DMS79 treated with DMSO at 0.1 percent for 48 hours (cell line): ENCODE measurements around the gene TENM4.
A peak's percentile ranks its signal among the peaks of the same experiment; 100 is the strongest.

ENCODE experiments used
- DNase-seq: peaks from one replicate; lab custom pipeline; 2025; lab: John Stamatoyannopoulos, UW

TENM4 gene

DNA sequence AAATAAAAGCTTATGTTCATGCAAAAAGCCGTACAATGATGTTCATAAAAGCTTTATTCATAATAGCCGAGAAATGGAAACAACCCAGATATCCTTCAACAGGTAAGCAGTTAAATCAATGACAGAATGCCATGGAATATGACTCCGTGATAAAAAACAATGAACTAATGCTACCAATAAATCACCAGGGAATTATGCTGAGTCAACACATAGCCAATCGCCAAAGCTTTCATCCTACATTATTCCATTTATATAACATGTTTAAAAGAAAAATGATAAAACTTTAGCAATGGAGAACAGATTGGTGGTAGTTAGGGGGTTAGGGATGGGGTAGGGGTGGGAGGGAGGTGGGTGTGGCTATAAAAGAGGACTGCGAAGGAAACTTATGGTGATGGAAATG, 356.4 kb downstream of the TENM4 start:
- no peak for DNase-seq

DNA sequence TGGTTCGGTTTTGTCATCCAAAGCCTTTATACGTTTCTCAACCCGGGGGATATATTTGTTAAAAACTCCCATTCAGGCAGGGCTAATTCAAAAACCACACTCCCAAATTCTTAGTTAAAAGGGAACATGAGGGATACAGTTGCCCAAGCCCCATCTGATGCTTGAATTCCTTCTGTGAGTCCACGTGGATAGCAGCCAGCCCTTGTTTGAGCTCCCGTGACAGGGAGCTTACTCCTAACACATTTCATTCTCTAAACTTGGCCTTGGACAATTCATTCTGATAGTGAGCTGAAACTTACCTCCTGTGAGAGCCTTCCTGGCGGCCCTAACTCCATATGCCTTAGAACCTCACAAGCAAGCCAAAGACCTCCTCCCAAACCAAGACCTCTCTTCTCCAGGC, 357.5 kb downstream of the TENM4 start:
- no peak for DNase-seq

DNA sequence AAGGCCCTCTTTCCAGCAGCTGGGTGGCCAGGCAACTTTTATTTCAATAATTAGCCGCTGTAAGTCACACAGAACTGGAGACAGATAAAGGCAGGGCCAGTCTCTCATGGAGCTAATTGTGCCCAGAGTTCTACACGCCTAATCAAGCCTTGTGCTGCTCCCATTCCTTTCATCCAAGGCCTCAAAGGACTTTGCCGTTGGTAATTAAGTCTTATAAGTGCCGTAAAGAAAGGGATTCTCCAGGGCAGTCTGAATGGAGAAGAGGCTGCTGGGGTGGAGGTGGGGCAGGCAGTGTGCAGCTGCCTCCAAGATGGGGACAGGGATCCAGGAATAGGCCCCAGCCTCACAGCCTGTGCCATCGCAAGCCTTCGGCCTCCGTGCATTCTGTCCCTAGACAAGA, 357.9 kb downstream of the TENM4 start:
- DNase-seq, result no peak

- no peak for DNase-seq
These were observed 358.6 kb downstream of the TENM4 start for GRCh38 chr11:79082280-79082679.

DNA sequence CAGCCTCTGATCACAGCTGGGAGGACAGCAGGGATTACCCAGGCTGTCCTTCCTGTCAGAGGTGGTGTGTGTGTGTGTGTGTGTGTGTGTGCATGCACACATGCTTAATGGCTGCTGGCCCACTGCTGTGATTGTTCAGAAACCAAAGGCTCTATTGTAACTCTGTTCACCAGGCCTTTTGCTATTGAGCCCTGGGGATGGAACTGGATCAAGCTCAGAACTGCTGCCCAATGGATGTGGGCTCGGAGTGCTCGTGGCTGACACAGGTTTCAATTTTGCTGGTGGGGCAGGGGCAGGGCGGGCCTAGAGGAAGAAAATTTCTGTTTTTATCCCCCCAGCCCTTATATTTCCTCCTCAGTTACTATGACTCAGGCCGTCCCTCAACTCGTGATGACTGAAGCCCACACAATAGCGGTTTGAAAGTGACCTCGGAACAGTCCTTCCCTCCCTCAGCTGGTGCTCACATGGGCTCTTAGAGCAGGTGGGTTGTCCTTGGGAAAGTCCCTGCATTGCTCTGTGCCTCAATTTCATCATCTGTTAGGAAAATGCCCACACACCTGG, 359.3 kb downstream of the TENM4 start:
- no peak for DNase-seq

GRCh38 chr11:79080551-79080950, 360.3 kb downstream of the TENM4 start:
- DNase-seq, result no peak

DNA sequence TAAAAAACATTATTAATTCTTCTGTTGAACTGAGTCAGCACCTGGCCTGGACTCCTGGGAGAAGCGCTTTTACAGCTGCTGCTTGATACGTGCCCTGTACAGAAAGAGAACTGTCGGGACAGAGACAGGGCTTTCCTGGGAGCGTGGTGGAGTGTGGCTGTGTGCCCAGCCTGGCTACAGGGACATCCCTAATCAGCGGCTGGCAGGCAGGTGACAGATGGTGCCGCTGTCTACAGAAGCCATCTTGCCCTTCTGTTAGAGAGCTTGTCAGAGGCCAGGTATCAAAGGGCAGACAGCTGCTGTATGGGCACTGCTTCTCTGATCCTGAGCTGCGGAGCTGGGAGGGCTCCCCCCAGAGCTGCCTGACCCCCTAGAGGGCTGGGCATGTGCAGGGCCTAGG, 361.8 kb downstream of the TENM4 start:
- DNase-seq, result no peak

DNA sequence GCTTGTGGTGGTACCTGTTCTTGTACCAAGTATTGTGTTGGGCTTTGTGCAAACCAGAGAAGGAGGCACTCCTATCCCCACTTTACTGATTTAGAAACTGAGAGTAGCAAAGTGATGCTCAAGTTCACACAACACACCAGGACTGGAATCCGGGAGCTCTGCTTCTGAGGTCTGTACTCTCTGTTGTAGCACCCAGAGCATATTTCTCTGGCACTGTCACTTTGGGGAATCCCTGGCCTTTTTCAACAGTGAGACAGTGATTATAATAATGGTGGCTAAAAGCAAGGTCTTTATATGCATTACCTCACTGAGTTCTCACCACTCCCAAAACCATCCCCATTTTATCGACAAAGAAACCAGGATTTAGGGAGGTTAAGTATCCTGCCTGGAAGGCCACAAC, 362.4 kb downstream of the TENM4 start:
- DNase-seq, result no peak

DNA sequence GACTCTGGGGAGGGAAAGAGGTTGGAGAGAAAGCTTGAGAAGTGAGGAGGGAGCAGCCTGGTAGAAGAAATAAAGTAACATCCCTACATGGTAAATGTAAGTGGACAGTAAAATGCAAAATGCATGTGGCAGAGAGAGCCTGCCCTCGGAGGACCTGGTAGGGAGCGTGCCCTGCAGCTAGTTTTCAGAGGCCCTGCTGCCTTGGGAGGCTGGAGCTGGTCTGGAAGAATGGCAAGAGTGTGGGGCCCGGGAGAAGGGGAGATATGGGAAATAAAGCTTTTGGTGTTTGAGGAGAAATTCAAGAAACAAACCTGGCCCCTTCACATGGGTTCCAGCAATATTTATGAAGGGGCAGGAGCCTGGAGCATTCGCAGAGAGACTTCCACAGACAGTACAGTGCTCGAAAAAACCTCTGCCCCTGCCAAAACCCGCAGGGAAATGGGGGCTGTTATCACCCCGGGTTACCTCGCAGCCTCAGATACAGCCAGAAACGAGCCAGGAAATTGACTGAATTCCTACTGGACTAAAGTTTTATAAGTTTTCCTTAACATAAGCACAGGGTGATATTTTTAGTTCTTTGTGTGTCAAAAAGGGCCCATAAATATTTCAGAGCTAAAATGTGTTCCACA, 363.0 kb downstream of the TENM4 start:
- DNase-seq, result no peak

DNA sequence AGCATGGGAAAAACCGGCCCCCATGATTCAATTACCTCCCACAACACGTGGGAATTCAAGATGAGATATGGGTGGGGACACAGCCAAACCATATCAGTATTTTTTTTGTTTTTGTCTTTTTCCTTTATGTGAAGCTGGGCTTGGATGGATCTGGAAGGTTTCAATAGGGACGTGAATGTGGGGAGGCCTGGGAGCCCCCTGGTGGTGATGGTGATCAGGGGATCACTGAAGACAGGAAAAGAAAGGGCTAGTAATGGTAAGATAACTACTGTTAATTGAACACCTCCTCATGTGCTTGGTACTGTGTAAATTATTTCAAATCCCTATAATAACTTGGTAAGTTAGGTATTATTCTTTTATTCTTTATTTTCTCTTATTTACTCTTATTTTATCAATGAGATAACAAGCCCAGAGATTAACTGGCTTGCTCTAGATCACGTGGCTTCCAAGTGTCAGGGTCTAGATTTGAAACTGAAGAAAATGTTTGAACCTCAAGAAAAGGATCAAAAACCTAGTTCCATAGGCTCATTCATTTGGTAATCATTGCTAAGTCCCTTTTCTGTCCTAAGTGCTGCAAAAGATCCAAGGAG, 364.2 kb downstream of the TENM4 start:
- DNase-seq, result peak; percentile 4

DNA sequence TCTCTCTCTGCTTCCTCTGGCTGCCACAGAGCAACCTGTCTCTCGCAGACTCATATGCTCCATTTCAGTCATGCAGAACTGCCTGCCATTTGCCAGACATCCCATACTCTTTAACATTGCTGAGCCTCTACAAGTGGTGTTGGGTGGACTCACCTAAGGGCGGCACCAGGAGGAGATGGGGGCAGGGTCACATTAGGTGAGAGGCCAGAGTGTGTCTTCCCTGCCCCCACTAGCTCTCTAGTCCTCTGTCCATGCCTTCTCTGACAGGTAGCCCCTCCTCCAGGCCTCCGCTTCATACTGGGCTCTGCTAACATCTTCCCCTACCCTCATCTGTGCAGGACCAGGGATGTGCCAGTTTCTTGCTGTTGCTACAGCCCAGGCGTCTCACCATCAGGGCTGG, 366.3 kb downstream of the TENM4 start:
- DNase-seq, result peak; percentile 7

DNA sequence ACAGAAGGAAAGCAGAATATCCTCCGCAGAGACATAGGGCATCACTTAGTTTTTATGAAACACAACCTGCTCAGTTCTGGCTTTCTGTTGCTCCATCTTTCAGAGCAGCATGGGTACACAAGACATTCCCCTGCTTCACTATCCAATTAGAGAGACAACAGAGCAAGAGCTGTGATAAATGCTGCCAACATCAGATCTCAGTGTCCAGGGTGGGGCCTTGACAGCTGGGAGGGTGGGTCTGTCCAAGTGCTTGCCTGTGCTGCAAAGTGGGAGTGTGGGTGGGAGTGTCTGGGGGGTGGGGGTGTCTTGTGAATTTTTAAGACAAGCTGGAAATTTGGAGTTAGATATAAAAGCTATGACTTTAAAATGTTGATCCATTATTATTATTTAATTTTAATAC, 369.6 kb downstream of the TENM4 start:
- DNase-seq, result no peak

DNA sequence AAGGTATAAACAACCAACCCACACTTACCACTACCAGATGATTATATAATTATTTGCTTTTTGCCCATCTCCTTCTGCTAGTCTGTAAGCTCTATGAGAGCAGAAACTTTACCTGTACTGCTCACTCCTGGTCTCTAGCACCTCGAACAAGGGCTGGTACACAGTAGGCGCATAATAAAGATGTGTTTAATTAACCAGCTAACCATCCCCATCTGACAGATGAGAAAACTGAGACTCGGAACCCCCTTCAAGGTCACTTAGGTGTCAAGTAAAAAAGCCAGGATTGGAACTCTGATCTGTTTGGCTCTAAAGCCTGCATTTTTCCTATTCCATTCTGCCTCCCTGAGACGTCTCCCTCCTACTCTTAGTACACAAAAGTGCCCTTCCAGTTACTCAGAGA, 370.3 kb downstream of the TENM4 start:
- no peak for DNase-seq

DNA sequence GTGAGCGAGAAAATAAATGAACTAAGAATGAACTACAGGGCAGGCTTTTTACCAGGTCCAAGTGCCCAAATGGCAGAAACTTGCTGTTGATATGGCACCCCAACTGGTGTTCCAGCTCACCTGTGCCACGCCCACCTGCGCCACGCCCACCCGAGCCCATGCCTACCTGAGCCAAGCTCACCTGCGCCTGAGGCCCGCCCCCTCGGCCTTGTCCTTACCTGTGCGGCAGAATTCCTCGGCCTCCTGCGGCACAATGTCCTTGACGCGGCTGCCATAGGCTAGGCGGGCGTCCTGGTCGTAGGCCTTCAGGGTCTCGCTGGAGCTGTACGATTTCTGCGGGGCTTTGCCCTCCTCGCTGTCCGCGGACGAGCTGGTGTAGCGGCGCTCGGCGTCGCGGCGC, 371.3 kb downstream of the TENM4 start:
- DNase-seq, result no peak

DNA sequence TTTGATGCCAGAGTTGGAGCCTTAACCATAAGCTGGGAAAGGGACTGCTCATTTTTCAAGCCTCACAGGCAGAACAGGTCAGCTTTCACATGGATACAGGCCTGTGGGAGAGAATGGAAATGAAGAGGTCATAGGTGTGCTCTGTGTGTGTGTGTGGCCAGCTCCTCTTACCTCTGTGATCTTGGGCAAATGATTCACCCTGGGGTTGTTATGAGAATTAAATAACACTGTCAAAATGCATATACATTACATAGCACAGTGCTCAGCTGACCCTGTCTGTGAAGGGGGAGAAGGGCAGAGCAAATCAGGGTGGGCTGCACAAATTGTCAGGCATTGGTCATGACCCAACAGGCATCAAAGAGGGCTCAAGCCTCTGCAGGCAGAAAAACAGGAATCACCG, 372.5 kb downstream of the TENM4 start:
- DNase-seq, result no peak

DNA sequence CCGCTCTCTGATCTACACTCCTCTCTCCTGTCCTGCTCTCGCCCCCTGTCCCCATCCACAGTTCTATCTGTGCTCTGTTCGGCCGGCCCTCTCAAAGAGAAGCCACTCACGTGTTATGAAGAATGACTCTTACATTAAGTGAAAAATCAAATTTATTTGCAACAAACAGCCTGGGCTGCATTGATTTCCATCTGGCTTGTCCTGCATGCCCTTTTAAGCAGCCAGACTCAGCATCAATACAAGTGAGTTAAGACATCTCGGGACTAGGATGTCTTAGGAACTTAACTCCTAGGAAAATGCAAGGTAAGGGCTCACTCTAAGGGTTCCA, 373.5 kb downstream of the TENM4 start:
- no peak for DNase-seq

- no peak for DNase-seq
These were observed 374.1 kb downstream of the TENM4 start for GRCh38 chr11:79066456-79067351.

DNA sequence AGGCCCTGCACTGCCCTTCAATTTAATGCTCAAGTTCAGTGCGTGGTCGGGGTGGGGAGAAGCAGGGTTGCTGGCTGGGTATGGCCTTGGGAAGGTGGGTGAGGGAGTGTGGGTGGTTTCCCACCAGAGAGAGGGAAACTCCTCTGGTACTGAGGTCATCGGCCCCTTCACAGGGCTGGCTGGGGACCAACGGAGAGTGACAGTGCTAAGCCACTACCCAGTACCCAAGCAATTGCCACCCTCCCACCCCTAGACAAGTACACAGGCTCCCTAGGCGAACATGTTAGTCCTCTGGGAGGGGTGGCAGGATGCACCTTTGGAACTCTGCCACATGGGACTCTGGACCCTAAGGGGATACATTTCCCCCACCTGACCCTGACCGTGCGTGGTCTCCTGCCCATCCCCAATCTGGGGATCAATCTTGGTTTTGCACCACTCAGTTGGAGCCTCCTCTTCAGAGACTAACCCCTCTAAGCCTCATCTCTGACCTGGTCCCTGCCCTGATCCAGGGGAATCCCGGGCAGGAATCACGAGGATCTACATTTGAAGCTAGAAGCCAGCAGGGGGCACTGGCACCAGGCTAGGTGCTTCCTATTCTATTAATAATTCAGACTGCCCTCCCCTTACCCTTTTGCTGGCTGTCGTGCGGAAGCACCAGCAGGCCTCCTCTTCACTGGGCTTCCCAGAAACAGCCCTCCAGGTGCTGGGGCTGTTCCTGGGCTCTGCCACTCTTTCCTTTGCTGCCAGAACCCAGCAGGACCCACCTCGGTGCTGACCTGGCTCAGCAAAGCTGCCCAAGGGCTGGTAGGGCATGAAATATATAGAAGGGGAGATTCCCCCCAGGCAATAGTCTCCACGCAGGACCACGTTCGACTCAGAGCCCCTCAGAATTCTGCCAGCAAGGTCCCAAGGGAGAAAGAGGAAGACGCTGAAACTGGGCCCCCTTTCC, 377.7 kb downstream of the TENM4 start:
- no peak for DNase-seq

DNA sequence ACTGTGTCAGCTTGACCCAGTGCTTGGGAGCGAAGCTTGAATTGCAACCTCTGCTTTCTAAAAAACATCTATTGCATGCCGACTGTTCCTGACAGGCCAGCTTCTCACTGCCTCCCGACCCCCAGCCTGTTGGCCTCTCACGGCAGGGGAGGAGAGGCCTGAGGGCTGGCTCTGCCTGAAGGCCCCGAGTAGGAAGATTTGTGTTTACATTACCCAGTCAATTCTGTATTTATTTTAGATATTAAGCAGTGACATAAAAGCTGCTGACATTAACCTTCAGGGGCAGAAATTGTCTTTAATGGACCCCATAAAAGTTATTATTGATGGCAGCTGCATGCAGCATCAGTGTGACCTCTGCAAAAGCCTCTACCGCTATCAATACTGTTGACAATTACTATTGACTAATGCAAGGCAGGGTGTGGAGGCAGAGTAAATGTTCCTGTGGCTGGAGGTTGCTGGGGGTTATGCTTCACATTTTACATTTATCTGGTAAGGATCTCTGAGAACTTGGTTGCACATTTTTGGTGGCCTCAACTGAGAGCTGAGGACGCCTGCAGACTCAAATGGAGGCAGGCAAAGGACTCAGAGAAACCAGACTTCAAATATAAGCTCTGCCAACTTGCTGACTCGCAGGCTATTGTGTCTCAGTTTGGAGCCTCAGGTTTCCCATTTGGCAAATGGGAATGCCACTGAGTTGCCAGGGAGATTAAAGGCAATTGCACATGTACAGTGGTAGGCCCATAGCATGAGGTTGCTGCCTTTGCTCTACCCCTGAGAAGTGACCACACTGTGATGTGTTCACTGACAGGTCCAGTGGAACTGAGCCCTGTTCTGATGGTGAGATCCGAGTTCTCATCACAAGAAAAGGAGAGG, 380.5 kb downstream of the TENM4 start:
- DNase-seq, result no peak

- no peak for DNase-seq
These were observed 381.7 kb downstream of the TENM4 start for GRCh38 chr11:79059141-79059540.
